ENCODE data around the gene ARHGAP26. TPM values are rescaled to one million over a fixed set of nuclear protein-coding genes. Genes with fewer than 3 reads are reported as not detected.

The ARHGAP26 gene
- polyA plus RNA-seq, 4 donors = 7.6 to 31.7 (median 11.5) TPM

- WGBS, 3 donors = 67 to 77% (median 70%) methylated on average over 5 of the region's 5 CpGs
- FAIRE-seq (no peak), DNase-seq (peak in 1 of 2 donors; percentile 61)
- no peaks in the 10 kb centered on the region for H3K27me3 ChIP-seq (ENCODE audit: control insufficient read depth in 3 of 3, insufficient read depth in 3 of 3, low read length in 3 of 3)
- H3K4me1 ChIP-seq (ENCODE audit: control insufficient read depth in 3 of 3, insufficient read depth in 2 of 3, low read depth in 1 of 3, low read length in 2 of 3) = peaks cover 0 to 11% (median 8%) of the 10 kb centered on the region in 3 donors
- H3K27ac ChIP-seq (ENCODE audit: low read depth in 1 of 3, low read length in 2 of 3) = no peak overlapping the region
- H3K4me3 ChIP-seq (ENCODE audit: low read depth in 1 of 3, low read length in 3 of 3) = no peak overlapping the region
- H3K9me3 ChIP-seq (ENCODE audit: control insufficient read depth in 2 of 2, insufficient read depth in 1 of 2, low read depth in 1 of 2, low read length in 1 of 2) = no peaks in the 10 kb centered on the region
- H3K36me3 ChIP-seq (ENCODE audit: control insufficient read depth in 3 of 3, insufficient read depth in 2 of 3, low read depth in 1 of 3, low read length in 3 of 3) = peaks cover 0 to 2% (median 0%) of the 10 kb centered on the region in 3 donors
Observed at GRCh38 chr5:143120460-143121134, 350.4 kb downstream of the ARHGAP26 start.

GRCh38 chr5:143121135-143121475 lies 350.9 kb downstream of the ARHGAP26 start:
- H3K36me3 ChIP-seq (ENCODE audit: control insufficient read depth in 3 of 3, insufficient read depth in 2 of 3, low read depth in 1 of 3, low read length in 3 of 3) = peaks cover 0 to 2% (median 0%) of the 10 kb centered on the region in 3 donors
- 71 to 84% (median 81%) methylated on average over 3 of the region's 3 CpGs for WGBS, 3 donors
- no peaks in the 10 kb centered on the region for H3K9me3 ChIP-seq (ENCODE audit: control insufficient read depth in 2 of 2, insufficient read depth in 1 of 2, low read depth in 1 of 2, low read length in 1 of 2)
- H3K4me1 ChIP-seq (ENCODE audit: control insufficient read depth in 3 of 3, insufficient read depth in 2 of 3, low read depth in 1 of 3, low read length in 2 of 3) = peaks cover 1 to 11% (median 9%) of the 10 kb centered on the region in 3 donors
- FAIRE-seq (no peak), DNase-seq (no peak)
- H3K4me3 ChIP-seq (ENCODE audit: low read depth in 1 of 3, low read length in 3 of 3) = no peak overlapping the region
- no peaks in the 10 kb centered on the region for H3K27me3 ChIP-seq (ENCODE audit: control insufficient read depth in 3 of 3, insufficient read depth in 3 of 3, low read length in 3 of 3)
- H3K27ac ChIP-seq (ENCODE audit: low read depth in 1 of 3, low read length in 2 of 3) = no peak overlapping the region

GRCh38 chr5:143124593-143124992 lies 354.4 kb downstream of the ARHGAP26 start:
- 77 to 84% (median 82%) methylated on average over 3 of the region's 3 CpGs for WGBS, 3 donors
- no peaks in the 10 kb centered on the region for H3K27me3 ChIP-seq (ENCODE audit: control insufficient read depth in 3 of 3, insufficient read depth in 3 of 3, low read length in 3 of 3)

GRCh38 chr5:143126174-143127019 lies 356.2 kb downstream of the ARHGAP26 start:
- Histone ChIP-seq H3K9me3 (ENCODE audit: control insufficient read depth in 2 of 2, insufficient read depth in 1 of 2, low read depth in 1 of 2, low read length in 1 of 2) (no peaks in the 10 kb centered on the region), H3K27me3 (ENCODE audit: control insufficient read depth in 3 of 3, insufficient read depth in 3 of 3, low read length in 3 of 3) (no peaks in the 10 kb centered on the region), H3K4me1 (ENCODE audit: control insufficient read depth in 3 of 3, insufficient read depth in 2 of 3, low read depth in 1 of 3, low read length in 2 of 3) (peaks cover 0 to 8% (median 5%) of the 10 kb centered on the region in 3 donors), H3K4me3 (ENCODE audit: low read depth in 1 of 3, low read length in 3 of 3) (no peak overlapping the region), H3K36me3 (ENCODE audit: control insufficient read depth in 3 of 3, insufficient read depth in 2 of 3, low read depth in 1 of 3, low read length in 3 of 3) (peaks cover 0 to 2% (median 0%) of the 10 kb centered on the region in 3 donors), H3K27ac (ENCODE audit: low read depth in 1 of 3, low read length in 2 of 3) (no peak overlapping the region)
- 77 to 92% (median 89%) methylated on average over 3 of the region's 3 CpGs for WGBS, 3 donors
- FAIRE-seq (no peak), DNase-seq (no peak)

More at GRCh38 chr5:143124593-143124992, 354.4 kb downstream of the ARHGAP26 start:
- Histone ChIP-seq H3K9me3 (ENCODE audit: control insufficient read depth in 2 of 2, insufficient read depth in 1 of 2, low read depth in 1 of 2, low read length in 1 of 2) (no peaks in the 10 kb centered on the region), H3K4me1 (ENCODE audit: control insufficient read depth in 3 of 3, insufficient read depth in 2 of 3, low read depth in 1 of 3, low read length in 2 of 3) (peaks cover 4 to 10% (median 5%) of the 10 kb centered on the region in 3 donors), H3K27ac (ENCODE audit: low read depth in 1 of 3, low read length in 2 of 3) (no peak overlapping the region), H3K4me3 (ENCODE audit: low read depth in 1 of 3, low read length in 3 of 3) (no peak overlapping the region), H3K36me3 (ENCODE audit: control insufficient read depth in 3 of 3, insufficient read depth in 2 of 3, low read depth in 1 of 3, low read length in 3 of 3) (peaks cover 0 to 2% (median 0%) of the 10 kb centered on the region in 3 donors)
- FAIRE-seq (no peak), DNase-seq (peak in 1 of 2 donors; percentile 21)

- H3K4me1 ChIP-seq (ENCODE audit: control insufficient read depth in 3 of 3, insufficient read depth in 2 of 3, low read depth in 1 of 3, low read length in 2 of 3) = peaks cover 0 to 8% (median 5%) of the 10 kb centered on the region in 3 donors
- FAIRE-seq (no peak), DNase-seq (peak in 1 of 2 donors; percentile 23)
- H3K27ac ChIP-seq (ENCODE audit: low read depth in 1 of 3, low read length in 2 of 3) = no peak overlapping the region
- H3K36me3 ChIP-seq (ENCODE audit: control insufficient read depth in 3 of 3, insufficient read depth in 2 of 3, low read depth in 1 of 3, low read length in 3 of 3) = no peaks in the 10 kb centered on the region
- no peak overlapping the region for H3K4me3 ChIP-seq (ENCODE audit: low read depth in 1 of 3, low read length in 3 of 3)
- 77 to 84% (median 83%) methylated on average over 7 of the region's 7 CpGs for WGBS, 3 donors
- no peaks in the 10 kb centered on the region for H3K27me3 ChIP-seq (ENCODE audit: control insufficient read depth in 3 of 3, insufficient read depth in 3 of 3, low read length in 3 of 3)
- no peaks in the 10 kb centered on the region for H3K9me3 ChIP-seq (ENCODE audit: control insufficient read depth in 2 of 2, insufficient read depth in 1 of 2, low read depth in 1 of 2, low read length in 1 of 2)
Observed at GRCh38 chr5:143128412-143129071, 358.4 kb downstream of the ARHGAP26 start.

- Histone ChIP-seq H3K9me3 (ENCODE audit: control insufficient read depth in 2 of 2, insufficient read depth in 1 of 2, low read depth in 1 of 2, low read length in 1 of 2) (no peaks in the 10 kb centered on the region), H3K36me3 (ENCODE audit: control insufficient read depth in 3 of 3, insufficient read depth in 2 of 3, low read depth in 1 of 3, low read length in 3 of 3) (peaks cover 0 to 3% (median 0%) of the 10 kb centered on the region in 3 donors), H3K4me1 (ENCODE audit: control insufficient read depth in 3 of 3, insufficient read depth in 2 of 3, low read depth in 1 of 3, low read length in 2 of 3) (peaks cover 3 to 8% (median 5%) of the 10 kb centered on the region in 3 donors), H3K27me3 (ENCODE audit: control insufficient read depth in 3 of 3, insufficient read depth in 3 of 3, low read length in 3 of 3) (no peaks in the 10 kb centered on the region), H3K27ac (ENCODE audit: low read depth in 1 of 3, low read length in 2 of 3) (no peak overlapping the region), H3K4me3 (ENCODE audit: low read depth in 1 of 3, low read length in 3 of 3) (no peak overlapping the region)
- no peak for FAIRE-seq
- 75 to 91% (median 89%) methylated on average over 3 of the region's 3 CpGs for WGBS, 3 donors
- no peak for DNase-seq
Observed at GRCh38 chr5:143129203-143129602, 359.0 kb downstream of the ARHGAP26 start.

- Histone ChIP-seq H3K36me3 (ENCODE audit: control insufficient read depth in 3 of 3, insufficient read depth in 2 of 3, low read depth in 1 of 3, low read length in 3 of 3) (peaks cover 0 to 3% (median 2%) of the 10 kb centered on the region in 3 donors), H3K27ac (ENCODE audit: low read depth in 1 of 3, low read length in 2 of 3) (no peak overlapping the region), H3K9me3 (ENCODE audit: control insufficient read depth in 2 of 2, insufficient read depth in 1 of 2, low read depth in 1 of 2, low read length in 1 of 2) (no peaks in the 10 kb centered on the region), H3K4me1 (ENCODE audit: control insufficient read depth in 3 of 3, insufficient read depth in 2 of 3, low read depth in 1 of 3, low read length in 2 of 3) (peaks cover 3 to 5% (median 4%) of the 10 kb centered on the region in 3 donors), H3K4me3 (ENCODE audit: low read depth in 1 of 3, low read length in 3 of 3) (no peak overlapping the region), H3K27me3 (ENCODE audit: control insufficient read depth in 3 of 3, insufficient read depth in 3 of 3, low read length in 3 of 3) (no peaks in the 10 kb centered on the region)
- WGBS, 3 donors = 92 to 97% (median 96%) methylated on average over 5 of the region's 5 CpGs
- FAIRE-seq = no peak
- DNase-seq = no peak
Observed at GRCh38 chr5:143129910-143130612, 359.9 kb downstream of the ARHGAP26 start.
